Cardiac fibroblast (primary cell): Measurements from ENCODE around the gene SNF8.

ENCODE experiments used
- DNase-seq, 2 donors: peaks; one replicate each; pipeline versions ENCODE4 v3.0.0 to v3.0.0-alpha.2; 2010; ENCODE audit warnings: low read depth in 2 of 2
- H3K4me3 ChIP-seq, 2 donors: replicated peaks in 1 of 2; 1 replicate in 1 of 2; 2 replicates in 1 of 2; pipeline ENCODE4 v1.5.1; 2011; ENCODE audit warnings: low read depth in 2 of 2, low read length in 2 of 2, mild to moderate bottlenecking in 2 of 2, moderate library complexity in 1 of 2
- CTCF ChIP-seq: IDR thresholded peaks from one replicate; pipeline ENCODE4 v1.5.1; 2011; ENCODE audit warnings: low read depth, mild to moderate bottlenecking, low read length, inconsistent platforms

Gene SNF8

DNA sequence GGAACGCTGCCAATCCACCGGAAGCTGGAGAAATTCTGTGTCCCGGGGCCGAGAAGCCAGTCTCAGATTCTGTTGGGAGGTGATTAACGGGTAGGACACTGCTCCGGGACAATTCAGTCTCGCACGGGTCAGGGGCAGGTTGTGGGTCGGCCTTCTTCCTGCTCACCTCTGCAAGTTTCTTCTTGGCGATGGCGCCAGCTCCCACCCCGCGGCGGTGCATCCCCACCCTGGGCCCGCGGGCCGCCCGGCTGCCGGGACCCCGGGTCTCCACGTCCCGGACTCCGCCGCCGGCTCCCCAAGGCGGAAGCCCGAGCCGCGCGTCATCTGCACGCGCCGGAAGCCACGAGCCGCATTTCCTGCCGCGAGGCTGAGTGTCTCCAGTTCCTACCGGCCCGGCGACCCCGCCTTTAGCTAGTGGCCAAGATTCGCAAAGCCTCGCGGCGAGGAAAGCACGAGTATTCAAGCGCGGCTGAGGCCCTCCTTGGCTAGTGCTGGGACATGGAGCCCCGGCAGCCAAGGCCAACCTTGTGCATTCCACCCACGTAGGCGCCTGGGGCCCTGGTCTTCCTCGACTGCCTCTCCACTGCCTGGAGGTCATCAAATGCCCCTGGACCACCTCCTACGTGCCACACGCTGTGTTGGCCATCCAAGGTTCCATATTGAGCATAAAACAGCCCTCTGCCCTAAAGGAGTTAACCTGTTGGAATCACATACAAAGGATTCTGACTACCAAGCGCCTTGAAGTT, at the start of gene SNF8:
Gene SNF8, minus strand, starts transcription at position 328 of the 746 bp plus-strand sequence. Its CDS starts 108 bp downstream, at position 220.
- peak; percentile 91 to 93 for DNase-seq
- TF ChIP-seq CTCF: no peak
- H3K4me3 ChIP-seq: peak within 1 kb of the TSS; percentile 85 to 86

- no peak overlapping the region for H3K4me3 ChIP-seq
- no peak for TF ChIP-seq CTCF
- DNase-seq: no peak
Measured at GRCh38 chr17:48993951-48994350, 49.3 kb upstream of the SNF8 start.

- no peak for TF ChIP-seq CTCF
- DNase-seq: no peak
Measured at GRCh38 chr17:48993305-48993704, 48.7 kb upstream of the SNF8 start.

DNA sequence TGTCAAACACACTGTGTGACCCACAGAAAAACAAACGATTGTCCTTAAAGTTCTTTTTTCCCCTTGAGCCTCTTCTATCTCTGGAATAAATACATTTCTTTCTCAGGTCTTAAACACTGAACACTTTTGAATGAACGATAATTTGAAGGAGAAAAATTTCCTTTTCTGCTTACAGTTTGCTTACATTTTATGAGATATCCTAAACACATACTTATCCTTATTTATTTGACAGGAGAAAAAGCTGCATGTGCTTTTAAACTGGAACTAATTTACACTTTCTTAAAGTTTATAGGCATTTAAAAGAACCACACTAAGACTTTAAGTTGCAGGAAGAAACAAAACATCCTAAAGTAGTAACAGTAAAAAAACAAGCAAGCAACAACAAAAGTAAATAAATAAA, 47.8 kb upstream of the SNF8 start:
- no peak for TF ChIP-seq CTCF
- no peak overlapping the region for H3K4me3 ChIP-seq
- DNase-seq: no peak

More at GRCh38 chr17:48993305-48993704, 48.7 kb upstream of the SNF8 start:
- no peak overlapping the region for H3K4me3 ChIP-seq

DNA sequence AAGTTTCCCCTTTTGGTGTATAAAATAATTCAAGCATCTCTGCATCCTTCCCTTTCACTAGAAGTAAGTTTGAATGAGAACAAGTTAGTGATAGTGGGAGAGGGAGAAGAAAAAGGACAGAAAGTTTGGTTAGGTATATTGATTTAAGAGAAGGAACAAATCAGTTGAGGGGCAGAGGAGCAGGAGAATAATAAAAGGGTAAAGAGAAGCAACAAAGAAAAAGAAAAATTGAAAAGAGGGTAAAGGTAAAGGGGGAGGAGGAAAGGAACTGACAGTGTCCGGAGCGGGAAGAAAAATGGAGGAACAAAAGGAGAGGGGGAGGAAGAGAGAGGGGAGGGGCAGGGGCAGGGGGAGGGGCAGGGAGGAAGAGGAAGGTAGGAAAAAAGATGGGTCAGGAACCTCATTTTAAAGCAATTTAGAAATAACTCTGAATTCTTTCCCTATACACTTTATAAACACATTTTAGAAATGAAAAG, 46.3 kb upstream of the SNF8 start:
- no peak for DNase-seq
- H3K4me3 ChIP-seq: no peak overlapping the region
- TF ChIP-seq CTCF: no peak

DNA sequence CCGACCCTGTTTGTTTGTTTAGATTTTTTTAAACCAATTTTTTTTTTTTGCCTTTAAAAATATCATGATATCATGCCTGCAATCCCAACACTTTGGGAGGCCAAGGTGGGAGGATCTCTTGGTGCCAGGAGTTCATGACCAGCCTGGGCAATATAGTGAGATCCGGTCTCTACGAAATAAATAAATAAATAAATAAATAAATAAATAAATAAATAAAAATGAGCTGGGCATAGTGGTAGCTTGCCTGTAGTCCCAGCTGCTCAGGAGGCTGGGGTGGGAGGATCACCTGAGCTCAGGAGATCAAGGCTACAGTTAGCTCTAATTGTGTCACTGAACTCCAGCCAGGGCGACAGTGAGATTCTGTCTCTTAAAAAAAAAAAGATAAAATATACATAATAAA, 44.5 kb upstream of the SNF8 start:
- no peak overlapping the region for H3K4me3 ChIP-seq
- no peak for DNase-seq
- TF ChIP-seq CTCF: no peak
